HepG2 (cell line): ENCODE measurements around the gene DNMT3A. TPM values are rescaled to one million over a fixed set of nuclear protein-coding genes. Genes with fewer than 3 reads are reported as not detected.

Source experiments
- AKNA ChIP-seq: sonication (generic); formaldehyde crosslinking; IDR thresholded peaks from 2 replicates; pipeline ENCODE4 v1.4.0; 2020; ENCODE audit warnings: missing genetic modification reagents, borderline replicate concordance
- GZF1 ChIP-seq: sonication (generic); formaldehyde crosslinking; IDR thresholded peaks from 2 replicates; pipeline ENCODE4 v1.5.1; 2020; ENCODE audit warnings: mild to moderate bottlenecking, missing genetic modification reagents
- HNF4G ChIP-seq, 2 experiments: sonication (generic) in 1 of 2; formaldehyde crosslinking in 1 of 2; IDR thresholded peaks; 2 replicates each; pipeline versions ENCODE4 v1.4.0 to v1.6.1; 2011 to 2020; ENCODE audit warnings: borderline replicate concordance in 2 of 2, low read depth in 2 of 2, mild to moderate bottlenecking in 2 of 2, low read length in 1 of 2, missing genetic modification reagents in 1 of 2, moderate library complexity in 1 of 2
- NCOA5 ChIP-seq: sonication (generic); formaldehyde crosslinking; IDR thresholded peaks from 2 replicates; pipeline ENCODE4 v1.4.0; 2020; ENCODE audit warnings: missing genetic modification reagents
- PREB ChIP-seq: sonication (generic); formaldehyde crosslinking; IDR thresholded peaks from 2 replicates; pipeline ENCODE4 v1.4.0; 2020; ENCODE audit warnings: missing genetic modification reagents
- TEAD3 ChIP-seq: optimal IDR thresholded peaks from 2 replicates; pipeline ENCODE3; 2016; ENCODE audit warnings: borderline replicate concordance
- ZBTB40 ChIP-seq, 2 experiments: fragments of 450-650 bp in 1 of 2; sonication (generic) in 1 of 2; formaldehyde crosslinking in 1 of 2; IDR thresholded peaks; 2 replicates each; pipeline versions ENCODE4 v1.6.1 to v1.8.0; 2016 to 2022; ENCODE audit warnings: antibody characterized with exemption in 1 of 2, mild to moderate bottlenecking in 1 of 2, missing genetic modification reagents in 1 of 2
- ZUFSP ChIP-seq: sonication (generic); formaldehyde crosslinking; IDR thresholded peaks from 2 replicates; pipeline ENCODE4 v1.9.0; 2021; ENCODE audit warnings: missing genetic modification reagents, mild to moderate bottlenecking, borderline replicate concordance
- polyA plus RNA-seq, 8 experiments: library from polyadenylated mRNA; depleted of rRNA in 3 of 8; stranded (reverse) in 7 of 8; unstranded in 1 of 8; fragments of >200 nt; fragmentation: Illumina TruSeq in 4 of 8; extraction: Trizol in 4 of 8; gene quantifications; 2 replicates each; pipeline versions ENCODE4 v1.2.1 to v1.2.3, GENCODE V29; 2011 to 2016; ENCODE audit warnings: low read depth in 4 of 8, missing spikeins in 1 of 8, mixed read lengths in 1 of 8; ENCODE audit not compliant: insufficient read depth in 1 of 8
- total RNA-seq, 5 experiments: library from RNA; depleted of rRNA; stranded (reverse); fragments of >200 nt; fragmentation: Illumina TruSeq; extraction: Trizol; gene quantifications; 2 replicates each; pipeline ENCODE4 v1.2.3, GENCODE V29; 2016; ENCODE audit warnings: low read depth in 1 of 5

Gene DNMT3A
- total and polyA plus RNA-seq, 2 of the 13 experiments (the other 11 are each of a cell fraction or from before 2014, with no cell fraction given), result 14.7 to 29.1 TPM

- TF ChIP-seq ZBTB40 (IDR thresholded peaks at IDR 0.05) (no peak), ZBTB40 (CRISPR knock-in tag; IDR thresholded peaks at IDR 0.05) (peak; percentile 76), ZUFSP (CRISPR knock-in tag) (no peak), TEAD3 (CRISPR knock-in tag) (peak; percentile 75), AKNA (CRISPR knock-in tag) (no peak), HNF4G (IDR thresholded peaks at IDR 0.05; ENCODE audit: borderline replicate concordance, low read depth, low read length) (peak; percentile 87), HNF4G (CRISPR knock-in tag; IDR thresholded peaks at IDR 0.05; ENCODE audit: borderline replicate concordance, low read depth) (peak; percentile 96; the same call in 1 of the 2 replicates), GZF1 (CRISPR knock-in tag) (peak; percentile 59; the same call in 1 of the 2 replicates), PREB (CRISPR knock-in tag) (no peak), NCOA5 (CRISPR knock-in tag) (no peak)
These were observed 854 bp upstream of the DNMT3A start (continued) for GRCh38 chr2:25342372-25343186.
